Endothelial cell of umbilical vein (primary cell): ENCODE results near the gene GPATCH1.

Experiments used
- POLR2AphosphoS5 ChIP-seq: IDR thresholded peaks from 2 replicates; pipeline ENCODE4 v1.6.1; 2012; ENCODE audit warnings: low read depth, mild to moderate bottlenecking, control low read depth, low read length, moderate library complexity; ENCODE audit not compliant: insufficient read depth
- TF ChIP-seq, protein P1 (sequence below), 2 donors: IDR thresholded peaks; 1 replicate in 1 of 2; 2 replicates in 1 of 2; pipeline ENCODE4 v1.5.1; 2011; ENCODE audit warnings: low read length in 2 of 2, mild to moderate bottlenecking in 2 of 2, moderate library complexity in 2 of 2, control low read depth in 1 of 2, inconsistent platforms in 1 of 2, low read depth in 1 of 2; ENCODE audit not compliant: insufficient read depth in 1 of 2; ENCODE audit errors: extremely low read depth in 1 of 2
- TF ChIP-seq, protein P2 (sequence below): IDR thresholded peaks from 2 replicates; pipeline ENCODE4 v1.6.1; 2011; ENCODE audit not compliant: insufficient read depth, insufficient read length

DNA sequence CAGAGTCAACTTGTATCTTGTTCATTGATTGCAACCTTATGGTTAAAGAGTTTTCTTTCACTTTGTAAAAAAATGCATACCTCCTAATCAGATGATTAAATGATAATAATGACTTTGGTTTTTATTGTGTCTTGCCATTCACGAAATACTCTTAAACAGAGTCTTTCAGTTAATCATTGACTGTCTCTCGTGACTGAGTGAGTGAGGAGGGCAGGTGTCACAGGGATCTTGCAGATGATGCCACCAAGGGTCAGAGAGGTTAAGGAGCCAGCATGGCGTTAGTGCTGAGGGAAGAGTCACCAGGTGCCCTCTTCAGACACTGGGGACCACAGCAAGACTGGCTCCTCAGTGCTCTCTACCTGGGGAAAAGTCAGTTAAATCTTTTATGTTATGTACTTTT is 8.0 kb downstream of the GPATCH1 start:
- TF ChIP-seq, protein P1, sequence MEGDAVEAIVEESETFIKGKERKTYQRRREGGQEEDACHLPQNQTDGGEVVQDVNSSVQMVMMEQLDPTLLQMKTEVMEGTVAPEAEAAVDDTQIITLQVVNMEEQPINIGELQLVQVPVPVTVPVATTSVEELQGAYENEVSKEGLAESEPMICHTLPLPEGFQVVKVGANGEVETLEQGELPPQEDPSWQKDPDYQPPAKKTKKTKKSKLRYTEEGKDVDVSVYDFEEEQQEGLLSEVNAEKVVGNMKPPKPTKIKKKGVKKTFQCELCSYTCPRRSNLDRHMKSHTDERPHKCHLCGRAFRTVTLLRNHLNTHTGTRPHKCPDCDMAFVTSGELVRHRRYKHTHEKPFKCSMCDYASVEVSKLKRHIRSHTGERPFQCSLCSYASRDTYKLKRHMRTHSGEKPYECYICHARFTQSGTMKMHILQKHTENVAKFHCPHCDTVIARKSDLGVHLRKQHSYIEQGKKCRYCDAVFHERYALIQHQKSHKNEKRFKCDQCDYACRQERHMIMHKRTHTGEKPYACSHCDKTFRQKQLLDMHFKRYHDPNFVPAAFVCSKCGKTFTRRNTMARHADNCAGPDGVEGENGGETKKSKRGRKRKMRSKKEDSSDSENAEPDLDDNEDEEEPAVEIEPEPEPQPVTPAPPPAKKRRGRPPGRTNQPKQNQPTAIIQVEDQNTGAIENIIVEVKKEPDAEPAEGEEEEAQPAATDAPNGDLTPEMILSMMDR (IDR thresholded peaks at IDR 0.05; ENCODE audit: extremely low read depth in 1 of 2, insufficient read depth in 1 of 2, low read depth in 1 of 2, low read length in 2 of 2) = no peak
- no peak for TF ChIP-seq POLR2AphosphoS5
- TF ChIP-seq, protein P2, sequence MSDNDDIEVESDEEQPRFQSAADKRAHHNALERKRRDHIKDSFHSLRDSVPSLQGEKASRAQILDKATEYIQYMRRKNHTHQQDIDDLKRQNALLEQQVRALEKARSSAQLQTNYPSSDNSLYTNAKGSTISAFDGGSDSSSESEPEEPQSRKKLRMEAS = no peak
